ENCODE measurements around the gene CNTNAP2.

The CNTNAP2 gene

DNA sequence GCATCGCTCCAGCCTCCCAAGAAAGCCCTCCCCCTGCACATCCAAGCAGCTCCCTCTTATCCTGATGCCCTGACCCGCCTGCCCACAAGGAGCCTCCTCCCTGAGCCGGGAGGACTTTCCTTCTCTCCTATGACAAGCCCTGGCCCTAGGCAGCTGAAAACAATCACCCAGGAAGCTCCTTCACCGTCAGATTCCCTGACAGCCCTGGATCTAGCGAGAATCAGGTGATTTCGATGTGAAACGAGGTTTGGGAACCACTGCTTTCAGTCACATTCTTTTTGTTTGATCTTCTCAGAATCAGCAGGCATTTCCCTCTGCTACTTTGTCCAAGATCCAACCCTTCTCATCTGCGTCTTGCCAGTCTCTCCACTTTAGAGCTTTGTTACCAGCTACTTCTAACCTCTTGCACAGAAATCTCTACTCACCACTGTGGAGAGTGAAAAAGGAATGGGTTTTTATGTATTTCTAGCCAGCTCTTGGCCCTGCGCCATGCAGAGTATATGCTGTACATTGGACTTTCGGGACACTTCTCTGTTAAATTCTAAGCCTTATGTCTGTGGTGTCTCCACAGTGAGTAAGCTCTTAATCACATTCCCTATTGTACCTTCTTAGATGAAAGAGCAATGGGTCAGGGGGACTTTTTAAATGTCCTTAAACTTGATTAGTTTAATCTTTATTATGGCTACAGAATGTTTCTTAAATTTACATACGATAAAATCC lies 2220.8 kb downstream of the CNTNAP2 start:
- DNase-seq: no peak

GRCh38 chr7:148337995-148338747 lies 2221.6 kb downstream of the CNTNAP2 start:
- DNase-seq: no peak

DNA sequence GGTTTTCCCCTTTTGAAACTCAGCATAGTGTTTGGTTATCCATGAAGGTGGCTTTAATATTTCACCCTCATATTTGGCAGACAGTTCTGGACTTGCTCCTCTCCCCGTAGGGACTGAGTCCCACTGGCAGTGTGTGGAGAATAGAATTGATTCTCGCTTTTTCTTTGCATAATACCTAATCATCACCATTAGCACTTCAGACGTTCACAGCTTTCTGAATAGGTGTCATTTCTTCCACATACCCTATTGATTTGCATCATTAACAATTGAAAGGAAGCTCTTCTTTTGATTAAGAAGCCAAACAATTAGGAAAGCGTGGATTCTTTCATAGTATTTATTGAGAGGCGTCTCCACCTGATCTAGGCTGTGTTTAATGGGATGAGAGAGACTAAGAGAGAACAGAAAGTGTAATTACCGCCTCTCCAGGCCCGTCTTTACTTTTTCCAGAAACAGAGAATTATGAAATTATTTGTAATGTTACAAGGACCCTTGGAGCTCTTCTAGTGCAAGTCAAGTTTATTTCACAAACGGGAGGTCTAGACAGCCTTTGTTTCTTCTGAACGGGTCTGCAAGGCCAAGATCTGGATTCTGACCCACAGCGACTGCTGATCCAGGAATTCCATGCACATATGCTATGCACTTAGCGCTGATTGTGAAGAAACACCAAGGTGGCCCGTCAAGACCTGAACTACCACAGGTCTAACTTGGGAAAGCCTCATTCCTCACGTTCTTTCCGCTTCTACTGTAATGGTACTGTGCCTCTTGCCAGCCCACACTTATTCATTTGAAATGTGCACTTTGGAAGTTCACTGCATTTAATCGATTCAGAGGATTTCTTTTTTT lies 2224.1 kb downstream of the CNTNAP2 start:
- no peak for DNase-seq

GRCh38 chr7:148344406-148344805 lies 2227.8 kb downstream of the CNTNAP2 start:
- no peak for DNase-seq

GRCh38 chr7:148347981-148348380 lies 2231.4 kb downstream of the CNTNAP2 start:
- no peak for DNase-seq

DNA sequence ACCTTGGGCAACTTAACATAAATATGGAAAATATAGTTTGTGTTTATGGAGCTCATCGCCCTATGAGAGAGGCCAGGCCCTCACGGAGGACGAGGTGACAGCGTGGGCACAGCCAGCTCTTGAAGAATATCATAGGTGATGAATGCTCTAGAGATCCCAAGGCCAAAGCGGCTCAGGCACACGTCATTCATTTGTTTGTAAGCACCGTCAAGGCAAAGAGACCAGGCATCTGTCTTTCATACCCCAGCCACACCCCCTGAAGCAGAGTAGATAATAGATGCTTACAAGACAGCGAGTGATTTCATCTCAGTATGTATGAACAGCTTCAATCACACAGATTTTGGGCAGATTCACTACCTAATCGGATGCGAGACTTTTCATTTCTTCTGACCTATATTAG lies 2231.9 kb downstream of the CNTNAP2 start:
- no peak for DNase-seq

GRCh38 chr7:148356303-148356702 lies 2239.7 kb downstream of the CNTNAP2 start:
- DNase-seq: no peak

GRCh38 chr7:148362541-148362940 lies 2245.9 kb downstream of the CNTNAP2 start:
- no peak for DNase-seq

- no peak for DNase-seq
These were observed 2251.3 kb downstream of the CNTNAP2 start for GRCh38 chr7:148367731-148368475.

- no peak for DNase-seq
These were observed 2252.0 kb downstream of the CNTNAP2 start for GRCh38 chr7:148368562-148368961.

DNA sequence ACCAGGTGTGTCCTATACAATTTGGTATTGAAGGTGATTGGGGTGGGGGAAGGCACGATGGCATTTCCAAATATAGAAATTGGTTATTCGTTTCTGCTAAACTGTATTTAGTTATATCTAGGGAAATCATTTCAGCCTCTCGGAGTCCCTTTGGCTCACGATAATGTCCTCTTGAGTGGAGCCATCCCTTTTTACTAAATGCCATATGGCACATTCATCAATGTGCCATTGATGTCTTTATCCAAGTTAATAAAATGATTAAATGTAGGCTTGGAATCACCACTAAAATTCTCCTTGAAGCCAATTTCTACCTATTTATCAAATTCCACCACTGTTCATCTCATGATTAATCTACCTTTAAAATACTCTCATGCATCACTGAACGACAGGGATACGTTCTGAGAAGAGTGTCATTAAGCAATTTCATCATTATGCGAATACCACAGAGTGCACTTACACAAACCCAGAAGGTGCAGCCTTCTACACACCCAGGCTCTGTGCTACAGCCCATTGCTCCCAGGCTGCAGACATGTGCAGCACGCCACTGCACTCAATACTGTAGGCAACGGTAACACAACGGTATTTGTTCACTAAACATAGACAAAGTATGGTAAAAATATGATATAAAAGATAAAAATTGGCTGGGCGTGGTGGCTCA lies 2254.8 kb downstream of the CNTNAP2 start:
- DNase-seq: no peak

- no peak for DNase-seq
These were observed 2258.0 kb downstream of the CNTNAP2 start for GRCh38 chr7:148374396-148375259.

DNA sequence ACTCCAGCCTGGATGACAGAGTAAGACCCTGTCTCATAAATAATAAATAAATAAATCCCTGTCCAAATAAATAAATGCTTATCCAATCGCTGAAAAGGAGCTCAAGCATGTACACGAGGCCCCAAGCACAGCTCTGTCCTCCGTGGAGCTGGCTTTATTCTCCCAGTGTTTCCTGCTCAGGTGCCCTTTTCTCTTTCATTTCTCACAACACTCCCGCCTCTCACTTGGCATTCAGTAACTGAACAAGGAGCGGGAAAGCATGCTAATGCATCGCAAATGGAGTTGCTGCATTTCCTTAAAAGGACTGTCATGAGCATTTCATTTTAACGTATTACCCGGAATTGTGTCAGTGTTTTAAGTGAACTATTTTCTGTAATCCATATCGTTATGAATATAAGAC lies 2263.1 kb downstream of the CNTNAP2 start:
- DNase-seq: no peak

- DNase-seq: no peak
These were observed 2264.2 kb downstream of the CNTNAP2 start for GRCh38 chr7:148380596-148381419.

- DNase-seq: no peak
These were observed 2266.0 kb downstream of the CNTNAP2 start for GRCh38 chr7:148382596-148382995.

GRCh38 chr7:148383651-148384050 lies 2267.1 kb downstream of the CNTNAP2 start:
- no peak for DNase-seq

GRCh38 chr7:148385009-148385682 lies 2268.5 kb downstream of the CNTNAP2 start:
- no peak for DNase-seq

GRCh38 chr7:148390381-148390780 lies 2273.8 kb downstream of the CNTNAP2 start:
- DNase-seq: no peak

GRCh38 chr7:148391591-148391990 lies 2275.0 kb downstream of the CNTNAP2 start:
- no peak for DNase-seq

GRCh38 chr7:148394582-148394981 lies 2278.0 kb downstream of the CNTNAP2 start:
- DNase-seq: no peak

All from activated CD4-positive, alpha-beta T cell treated with anti-CD3 and anti-CD28 coated beads, Interleukin-2, Interleukin-6, amounts not matched to agents 100 ng/mL and 50 ng/mL, durations not matched to agents 16 hours and 8 hours (primary cell).